Stimulated activated CD4-positive, alpha-beta T cell treated with anti-CD3 and anti-CD28 coated beads, Interleukin-4, amount 100 ng/mL, for 1 hour (primary cell): Measurements from ENCODE around the gene DCLK1.

Source experiments
- DNase-seq: peaks from one replicate; pipeline ENCODE4 v3.0.0-alpha.2; 2020

Gene DCLK1

DNA sequence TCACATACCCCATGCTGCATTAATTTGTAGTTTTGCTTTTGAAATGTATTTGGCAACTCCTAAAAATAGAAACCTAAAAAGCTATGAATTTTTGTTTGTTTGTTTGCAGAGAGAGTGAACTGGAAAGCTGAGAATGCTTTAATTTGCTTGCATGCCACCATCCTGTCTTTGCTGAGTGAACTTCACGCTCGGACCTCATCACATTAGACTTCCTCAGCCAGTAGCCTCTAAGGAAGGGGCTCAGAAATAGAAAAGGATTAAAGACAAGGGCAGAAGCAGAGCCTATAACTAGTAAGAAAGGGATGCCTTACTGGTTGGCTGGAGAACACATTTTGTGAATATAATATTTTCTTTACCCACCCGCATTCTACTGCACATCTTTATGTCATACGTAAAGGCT lies 275.1 kb downstream of the DCLK1 start:
- DNase-seq, result no peak

DNA sequence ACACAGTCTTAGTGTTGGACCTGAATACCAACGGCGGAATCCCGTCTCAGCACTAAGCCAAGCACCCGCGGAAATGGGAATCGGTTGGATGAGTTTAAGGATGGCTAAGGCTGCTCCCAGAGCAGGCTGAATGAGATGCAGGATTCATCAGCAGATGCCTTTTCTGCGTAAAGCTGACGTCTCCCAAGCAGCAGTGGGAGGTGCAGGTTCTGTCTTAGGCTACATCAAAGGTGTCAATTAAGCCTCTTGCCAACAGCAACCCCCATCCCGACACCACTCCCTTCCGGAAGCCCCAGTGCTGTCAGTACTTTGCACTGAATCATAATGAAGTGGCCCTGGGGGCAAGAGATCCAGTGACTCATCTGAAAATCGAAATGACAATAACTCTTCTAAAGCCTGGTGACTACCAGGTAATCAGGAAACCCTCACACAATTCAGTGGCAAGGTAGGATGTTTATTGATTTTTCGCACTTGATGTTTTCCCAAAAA lies 275.6 kb downstream of the DCLK1 start:
- DNase-seq, result no peak

DNA sequence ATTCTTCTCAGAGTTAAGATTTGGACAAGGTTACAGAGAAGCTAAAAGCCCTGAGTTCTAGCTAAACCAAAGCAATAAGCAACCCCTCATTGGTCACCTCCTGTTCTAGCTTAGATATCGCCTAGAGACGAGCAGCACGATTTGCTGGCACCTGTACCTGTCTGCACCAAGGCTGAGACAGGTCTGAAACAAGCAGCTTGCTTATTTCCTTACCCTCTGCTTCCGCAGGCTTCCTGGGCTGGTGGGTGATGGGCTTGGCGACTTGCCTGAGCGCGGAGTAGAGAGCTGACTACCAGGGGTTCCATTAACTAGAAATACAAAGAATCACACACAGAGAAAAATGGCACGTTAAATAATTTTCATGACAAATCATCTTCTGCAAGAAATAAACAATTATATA lies 276.9 kb downstream of the DCLK1 start:
- DNase-seq, result no peak

DNA sequence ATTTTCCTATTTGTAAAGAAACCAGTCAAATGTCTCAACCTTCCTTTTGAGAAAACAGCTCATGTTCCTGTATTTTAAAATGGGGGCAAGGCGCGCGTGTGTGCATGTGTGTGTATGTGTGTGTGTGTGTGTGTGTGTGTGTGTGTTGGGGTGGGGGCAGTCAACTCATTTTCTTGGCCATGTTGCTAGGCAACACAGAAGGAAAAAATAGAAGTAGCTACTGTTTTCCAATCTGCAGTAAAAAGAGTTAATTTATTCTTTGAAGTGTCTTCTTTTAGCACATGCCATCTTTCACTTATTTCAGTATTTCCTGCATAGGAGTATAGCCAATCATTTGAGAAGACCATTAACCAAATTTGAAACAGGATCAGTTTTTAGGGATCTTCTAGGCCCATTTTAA lies 279.3 kb downstream of the DCLK1 start:
- DNase-seq, result no peak

DNA sequence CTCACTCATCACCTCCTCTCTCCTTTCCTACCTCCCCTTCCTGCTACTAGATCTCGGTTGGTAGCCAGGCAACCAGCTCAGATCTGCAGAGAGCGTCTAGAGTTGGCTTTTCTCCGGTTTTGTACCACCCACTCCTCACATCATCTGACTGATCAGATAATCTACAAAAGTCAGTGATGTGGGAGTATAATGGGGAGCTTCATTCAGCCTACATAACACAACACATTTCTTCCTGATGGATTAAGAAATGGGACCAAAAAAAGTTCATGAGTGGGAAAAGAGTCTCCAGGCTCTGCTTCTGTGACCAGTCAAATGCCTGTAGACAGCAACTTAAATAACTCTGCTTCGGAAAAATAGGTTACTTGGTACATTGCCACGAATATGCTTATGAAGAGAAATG lies 279.8 kb downstream of the DCLK1 start:
- DNase-seq, result no peak

DNA sequence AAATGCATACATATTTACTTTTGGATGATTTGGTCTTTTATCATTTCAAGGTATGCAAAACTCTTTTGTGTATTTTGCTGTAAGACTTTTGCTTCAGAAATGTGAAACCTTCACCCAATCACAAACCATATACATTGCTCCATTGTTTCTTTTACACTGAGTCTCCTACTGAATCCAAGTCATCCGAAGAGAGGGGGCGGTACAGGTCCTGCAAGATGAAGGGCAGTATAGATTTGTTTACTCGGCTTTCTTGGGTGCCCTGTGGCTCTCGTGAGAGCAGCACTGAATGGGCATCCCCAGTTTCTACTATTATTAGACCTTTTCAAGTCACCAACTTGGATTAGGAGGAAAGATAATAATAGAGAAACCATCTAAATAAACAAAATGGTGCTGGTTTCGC lies 280.6 kb downstream of the DCLK1 start:
- DNase-seq, result no peak

DNA sequence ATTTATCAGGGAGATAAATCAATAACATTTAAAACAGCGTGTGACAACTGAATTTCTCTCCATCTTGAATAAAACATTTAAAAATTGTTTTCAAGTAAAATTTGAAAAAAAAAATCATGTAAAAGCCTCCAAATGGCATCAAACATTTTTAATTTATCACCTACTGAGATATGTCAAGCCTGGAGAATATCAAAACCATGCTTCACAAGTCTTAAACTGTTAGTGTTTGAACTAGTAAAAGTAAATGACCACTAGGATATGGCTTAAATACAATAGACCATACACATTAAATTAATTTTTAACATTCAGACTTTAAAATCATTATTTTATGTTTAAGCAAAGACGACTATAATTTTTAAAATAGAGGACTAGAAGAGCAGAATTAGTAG lies 281.9 kb downstream of the DCLK1 start:
- DNase-seq, result no peak

DNA sequence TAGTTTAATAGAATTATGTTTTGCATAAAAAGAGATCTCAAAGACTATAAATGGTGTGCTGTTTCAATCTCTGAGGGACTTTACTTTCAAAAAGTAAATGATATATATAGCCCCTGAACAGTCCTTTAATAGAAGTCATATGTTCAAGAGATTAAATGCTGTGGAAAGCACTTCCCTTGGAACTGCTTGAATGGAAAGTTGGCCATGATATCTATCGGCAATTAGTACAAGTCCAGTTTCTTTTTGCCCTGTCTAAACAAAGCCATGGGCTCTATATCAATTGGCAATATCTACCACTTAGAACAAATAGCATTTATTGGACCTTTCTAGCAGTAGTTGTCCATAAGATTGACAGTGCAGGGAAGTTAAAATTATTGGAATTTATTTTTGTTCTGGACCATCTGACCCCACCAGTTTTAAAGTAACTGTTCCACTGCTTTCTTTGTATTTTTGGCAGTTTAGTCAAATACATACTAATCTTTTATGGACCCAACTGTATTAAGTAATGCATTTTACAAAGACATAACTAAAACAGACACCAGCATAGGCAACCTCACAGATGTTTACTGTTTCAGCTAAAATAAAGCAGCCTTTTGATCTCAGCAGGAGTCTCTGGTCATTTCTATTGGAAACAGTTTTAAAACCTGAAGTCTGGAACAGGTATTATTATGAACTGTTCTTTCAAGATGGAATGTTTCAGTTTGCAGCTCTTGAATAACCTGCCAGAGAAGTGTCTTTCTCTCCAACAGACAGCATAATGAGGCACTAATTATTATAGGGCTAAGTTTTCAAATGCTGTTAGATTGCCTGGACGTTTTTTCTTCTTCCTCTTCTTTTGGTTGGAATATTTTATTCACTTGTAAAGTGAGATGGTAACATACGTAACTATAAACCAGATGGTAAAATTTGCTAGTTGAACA lies 282.6 kb downstream of the DCLK1 start:
- no peak for DNase-seq

DNA sequence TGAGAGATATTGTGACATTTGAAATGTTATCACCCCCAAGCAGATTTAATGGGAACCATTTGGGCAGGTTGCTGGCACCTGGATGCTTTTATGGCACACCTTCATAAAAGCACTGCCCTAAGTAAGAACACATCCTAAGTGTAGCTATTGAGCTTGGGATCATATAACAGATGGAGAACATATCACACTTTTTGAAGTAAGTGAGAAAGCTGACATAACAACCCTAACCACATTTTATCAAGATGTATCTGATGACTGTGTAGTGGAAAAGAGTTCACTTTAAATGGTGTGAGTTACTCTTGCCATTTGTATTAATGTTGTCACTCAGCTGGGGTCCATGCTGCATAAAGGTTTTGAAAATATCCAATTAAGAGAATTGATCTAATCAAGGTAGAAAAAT lies 287.9 kb downstream of the DCLK1 start:
- DNase-seq, result no peak

DNA sequence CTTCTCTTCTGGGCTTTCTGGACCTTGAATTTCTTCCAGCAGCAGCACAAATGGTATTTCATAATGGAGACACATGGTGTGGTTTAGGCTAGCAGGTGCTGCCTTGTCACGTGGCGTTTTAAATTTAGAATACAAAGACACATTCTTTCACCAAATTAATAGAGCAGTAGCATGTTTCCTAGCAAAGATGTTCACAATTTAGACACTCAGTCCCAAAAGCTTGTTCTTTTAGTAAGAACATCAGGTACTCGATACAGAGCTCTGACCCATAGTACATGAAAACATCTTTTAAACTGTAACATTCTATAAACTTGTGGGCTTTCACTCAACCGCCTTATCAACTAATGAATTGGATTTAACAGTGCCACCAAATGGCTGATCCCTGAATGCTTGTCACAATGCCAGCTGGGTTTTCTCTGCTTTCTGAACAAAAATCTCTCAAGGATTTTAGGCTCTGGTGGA lies 290.1 kb downstream of the DCLK1 start:
- DNase-seq, result no peak

DNA sequence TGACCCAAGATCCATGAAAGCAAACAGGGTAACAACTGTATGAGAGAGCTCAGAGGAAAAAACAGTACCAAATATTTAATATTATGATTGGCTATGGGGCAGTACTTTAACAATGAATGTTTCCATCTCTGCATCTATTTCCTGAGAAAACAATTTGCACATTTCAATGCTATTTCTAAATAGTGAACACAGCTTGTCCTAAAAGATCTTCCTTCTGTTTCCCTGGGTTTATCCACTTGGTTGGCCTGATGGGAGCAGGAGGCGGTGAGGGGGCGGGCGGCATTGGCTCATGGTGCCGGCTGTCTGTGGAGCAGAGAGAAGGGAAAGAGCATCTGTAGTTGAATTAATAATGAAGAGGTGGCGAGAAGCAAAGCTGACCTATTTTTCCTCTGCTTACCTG lies 291.4 kb downstream of the DCLK1 start:
- no peak for DNase-seq

DNA sequence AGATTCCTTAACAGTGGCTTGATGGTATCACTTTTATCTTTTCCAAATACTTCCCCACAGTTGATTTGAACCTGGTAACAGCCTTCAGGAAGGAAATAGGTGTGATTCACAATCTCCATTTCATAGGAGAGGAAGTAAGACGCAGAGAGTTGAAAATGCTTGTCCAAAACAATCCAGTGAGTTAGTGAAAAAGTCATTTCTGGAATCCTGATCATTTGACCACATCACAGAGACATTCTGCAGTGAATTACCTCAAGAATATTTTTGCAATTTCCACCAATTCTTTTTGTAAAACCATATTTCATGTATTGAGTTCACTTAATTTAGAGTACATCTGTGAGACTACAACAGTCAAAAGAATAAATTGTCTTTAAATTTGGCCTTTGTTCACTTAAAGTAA lies 292.8 kb downstream of the DCLK1 start:
- DNase-seq, result no peak

DNA sequence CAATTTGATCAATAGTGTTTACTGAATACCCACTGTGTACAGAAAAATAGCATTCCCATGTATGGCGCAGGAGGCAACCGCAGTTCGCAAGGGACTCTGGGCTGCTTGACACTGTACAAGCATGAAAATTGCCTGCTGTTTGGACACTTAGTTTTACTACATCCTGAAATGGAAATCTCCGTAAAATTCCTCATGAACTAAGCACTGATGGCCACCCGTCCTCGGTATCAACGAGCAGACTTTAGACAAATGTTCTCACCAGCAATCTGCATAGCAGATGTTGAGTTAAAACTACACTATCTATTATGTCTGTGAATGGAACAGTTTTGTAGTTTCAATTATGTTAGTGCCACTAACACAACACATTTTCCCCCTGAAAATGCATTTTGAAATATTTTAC lies 294.7 kb downstream of the DCLK1 start:
- DNase-seq, result no peak

DNA sequence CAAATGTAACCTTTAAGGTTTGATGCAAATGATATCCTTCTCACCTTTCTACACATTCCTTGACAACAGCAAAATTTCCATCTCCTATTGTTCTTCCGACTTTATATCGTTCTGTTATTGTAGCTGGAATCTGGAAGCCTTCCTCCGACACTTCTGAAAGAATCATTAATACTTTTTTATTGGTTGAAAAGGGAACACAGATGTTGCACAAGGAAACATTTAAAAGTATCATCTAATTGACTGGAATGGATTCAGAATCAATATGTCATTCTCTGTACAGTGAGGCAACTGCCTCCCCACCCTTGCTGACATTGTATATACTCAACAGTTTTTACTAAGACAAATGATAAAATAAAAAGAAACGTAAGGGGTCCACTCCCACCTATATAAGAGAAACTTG lies 295.2 kb downstream of the DCLK1 start:
- DNase-seq, result no peak

DNA sequence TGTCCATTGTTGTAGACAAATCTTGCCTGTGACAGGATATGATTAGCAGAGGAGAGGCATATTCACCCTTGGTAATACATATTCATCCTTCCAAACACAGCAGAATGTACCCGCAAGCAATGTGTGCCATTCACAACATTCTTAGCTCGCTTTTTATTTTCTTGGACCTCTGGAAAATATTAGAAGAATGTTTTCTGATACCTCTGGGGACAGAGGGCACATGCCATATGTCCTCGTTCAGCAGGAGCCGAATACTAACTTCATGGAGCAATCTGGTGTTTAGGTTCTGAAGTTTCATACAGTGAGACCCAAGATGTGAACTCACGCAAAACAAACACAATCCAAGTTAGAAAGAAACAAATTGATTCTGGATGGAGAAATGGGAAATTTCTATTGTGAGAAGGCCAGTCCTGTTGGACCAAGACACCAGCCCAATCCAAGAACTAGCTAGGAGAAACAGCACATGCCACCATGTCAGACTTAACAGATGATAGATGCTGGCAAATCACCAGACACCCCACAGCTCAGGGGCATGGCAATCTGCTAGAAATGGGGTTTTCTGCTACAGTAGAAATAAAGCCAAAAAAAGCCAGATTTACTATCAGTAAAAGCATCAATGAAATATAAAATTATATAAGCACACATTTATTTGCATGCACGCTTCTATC lies 297.4 kb downstream of the DCLK1 start:
- no peak for DNase-seq

DNA sequence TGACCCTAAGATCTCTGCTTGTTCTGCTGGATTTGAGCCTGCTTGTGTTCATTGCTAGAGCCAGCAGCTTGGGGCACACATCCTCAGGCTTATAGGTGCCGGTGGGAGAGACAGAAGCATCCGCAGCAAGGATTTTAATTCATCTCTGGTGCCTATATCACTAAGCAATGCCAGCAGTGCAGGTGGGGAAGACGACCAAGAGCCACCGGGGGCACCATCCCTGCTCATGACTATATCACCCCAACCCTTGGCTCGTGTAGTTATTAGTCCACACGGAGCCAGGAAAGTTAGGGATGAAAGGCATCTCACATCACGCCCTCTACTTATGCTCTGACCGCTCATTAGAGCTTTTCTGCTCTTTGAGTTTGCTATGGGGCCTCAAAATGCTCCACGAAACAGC lies 298.2 kb downstream of the DCLK1 start:
- no peak for DNase-seq

DNA sequence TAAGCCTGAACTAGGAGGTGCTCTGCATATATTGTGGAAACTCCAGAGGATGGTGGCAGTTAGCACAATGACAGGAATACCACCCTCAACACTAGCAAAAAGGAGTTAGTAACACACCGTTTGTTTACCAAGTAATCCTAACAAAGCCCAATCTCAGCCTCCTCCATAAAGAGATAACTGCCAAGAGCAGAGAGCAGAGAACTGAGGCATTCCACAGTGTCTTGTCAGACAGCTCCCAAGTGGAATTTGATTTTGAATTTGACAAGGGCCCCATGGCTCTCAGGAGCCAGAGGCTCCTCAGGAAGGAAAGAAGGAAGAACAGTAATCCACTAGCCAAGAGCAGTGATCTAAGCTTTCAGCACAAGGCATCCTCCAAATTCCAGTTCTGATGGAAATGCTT lies 298.6 kb downstream of the DCLK1 start:
- no peak for DNase-seq

DNA sequence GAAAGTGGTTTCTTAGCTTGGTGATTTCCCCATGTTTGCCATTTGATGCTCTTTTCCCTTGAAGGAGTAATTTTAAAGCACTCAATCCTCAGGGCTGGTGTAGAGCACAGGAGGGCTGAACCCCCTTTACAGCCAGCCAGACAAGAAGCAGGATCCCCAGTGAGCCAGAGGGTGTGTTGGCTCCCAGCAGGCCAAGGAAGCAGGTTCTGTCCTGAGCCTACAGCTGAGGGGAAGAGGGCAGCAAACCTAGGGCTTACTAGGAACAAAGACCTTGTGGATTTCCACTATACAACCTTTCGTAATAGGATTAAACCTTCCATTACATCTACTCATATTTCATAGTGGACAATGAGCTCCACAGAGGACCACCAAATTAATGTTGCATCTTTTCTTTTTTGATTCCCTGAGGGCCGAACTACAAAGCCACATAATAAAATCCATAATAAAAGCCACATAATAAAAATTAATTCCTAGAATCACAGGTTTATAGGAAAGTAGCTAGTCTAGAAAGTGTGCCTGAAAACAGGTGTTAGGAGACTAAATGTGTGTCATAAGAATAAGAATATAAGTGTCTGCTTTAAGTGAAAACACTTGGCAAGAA lies 300.2 kb downstream of the DCLK1 start:
- no peak for DNase-seq

DNA sequence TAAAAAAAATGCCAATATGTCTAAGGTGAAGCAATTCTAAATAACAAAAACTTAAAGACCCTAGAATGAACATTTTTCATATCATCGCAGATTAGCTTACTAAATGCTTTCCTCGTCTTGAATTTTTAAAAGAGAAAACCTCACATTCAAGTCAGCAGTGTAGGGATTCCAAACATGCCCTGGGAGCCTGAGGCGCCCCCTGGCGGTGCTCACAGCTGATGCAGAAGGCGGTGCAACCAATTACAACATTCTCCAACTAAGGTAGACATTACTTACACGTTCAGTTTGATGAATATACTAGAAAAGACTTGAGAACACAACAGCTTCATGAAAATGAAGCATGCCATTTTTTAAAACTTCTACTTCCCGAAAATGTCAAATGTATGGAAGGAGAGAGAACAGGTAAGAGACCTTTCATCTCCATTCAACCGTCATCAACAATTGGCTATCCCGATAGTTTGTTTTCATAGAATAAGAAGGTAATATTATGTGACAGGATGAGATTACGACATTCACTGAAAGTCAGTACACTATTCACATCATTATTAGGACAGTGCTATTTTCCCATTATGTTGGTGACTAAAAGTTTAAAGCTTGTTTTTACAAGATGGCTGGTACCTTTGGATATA lies 304.4 kb downstream of the DCLK1 start:
- no peak for DNase-seq

DNA sequence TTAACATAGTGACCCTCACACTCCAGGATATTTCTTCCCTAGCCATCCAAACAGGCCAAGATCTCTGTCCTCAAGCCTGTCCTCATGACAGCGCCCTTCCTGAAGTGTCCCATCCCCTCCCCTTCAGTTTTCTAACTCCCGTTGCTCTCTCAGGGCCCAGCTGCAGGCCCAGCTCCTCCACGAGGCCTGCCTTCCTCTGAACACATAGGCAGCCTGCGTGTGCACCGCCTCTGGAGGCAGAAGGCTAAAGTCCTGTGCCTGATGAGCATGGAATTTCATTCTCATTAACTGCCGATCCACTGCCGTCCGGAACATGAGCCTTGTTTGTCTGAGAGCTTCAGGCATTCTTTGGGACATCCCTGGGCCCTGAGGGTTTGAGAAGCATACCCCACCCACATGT lies 306.4 kb downstream of the DCLK1 start:
- no peak for DNase-seq

DNA sequence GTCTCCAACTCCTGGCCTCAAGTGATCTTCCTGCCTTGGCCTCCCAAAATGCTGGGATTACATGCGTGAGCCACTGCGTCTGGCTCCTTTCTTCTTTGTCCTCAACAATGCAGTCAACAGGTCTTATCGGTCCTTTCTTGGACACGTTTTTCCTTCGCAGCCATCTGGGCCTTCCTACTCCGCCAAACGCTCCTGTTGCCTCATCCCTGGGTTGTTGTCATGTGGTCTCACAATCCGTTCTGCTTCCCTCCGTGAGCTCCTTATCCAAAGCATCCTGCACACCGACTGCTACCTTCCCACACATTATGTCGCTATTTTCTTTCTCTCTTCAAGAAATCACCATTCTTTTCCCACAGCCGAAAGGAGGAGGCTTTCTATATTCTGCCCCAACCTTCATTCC lies 306.8 kb downstream of the DCLK1 start:
- DNase-seq, result no peak

DNA sequence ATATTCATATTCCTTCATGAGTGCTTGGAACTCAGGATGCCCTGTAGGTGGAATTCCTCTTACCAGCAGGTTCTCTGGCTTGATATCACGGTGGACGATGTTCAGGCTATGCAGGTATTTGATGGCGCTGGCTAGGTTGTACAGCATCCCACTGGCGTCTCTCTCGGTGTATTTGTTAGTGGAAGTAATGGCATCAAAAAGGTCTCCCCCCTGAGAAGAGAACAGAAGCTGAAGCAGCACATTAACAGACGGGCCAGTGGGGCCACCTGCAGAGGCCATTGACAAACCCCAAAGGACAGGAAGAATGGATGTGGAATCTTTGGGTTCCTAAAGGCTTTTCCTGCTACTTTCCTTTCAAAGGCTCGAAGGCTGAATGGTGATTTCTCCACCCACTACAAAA lies 308.5 kb downstream of the DCLK1 start:
- DNase-seq, result no peak

DNA sequence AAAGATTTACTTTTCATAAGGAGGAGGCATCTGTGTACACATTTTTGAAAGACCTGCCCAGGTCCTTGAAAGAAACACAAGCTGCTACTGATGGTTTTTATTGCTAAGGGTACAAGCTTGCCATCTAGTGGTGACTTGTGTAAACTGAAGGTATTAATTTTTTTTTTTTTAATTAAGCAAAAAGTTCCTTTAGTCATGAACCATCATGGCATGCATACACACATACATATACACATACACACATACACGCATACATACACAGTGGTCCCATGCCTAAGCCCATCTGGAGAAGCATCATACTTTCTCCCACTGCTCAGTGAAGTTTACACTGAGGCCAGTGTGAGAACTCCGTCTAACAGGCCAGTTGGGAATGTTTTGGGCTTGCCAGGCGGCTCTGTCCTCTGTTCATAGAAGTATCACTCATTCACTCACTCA lies 312.5 kb downstream of the DCLK1 start:
- no peak for DNase-seq
